Measurements from ENCODE around the gene ATP9A.

DNA sequence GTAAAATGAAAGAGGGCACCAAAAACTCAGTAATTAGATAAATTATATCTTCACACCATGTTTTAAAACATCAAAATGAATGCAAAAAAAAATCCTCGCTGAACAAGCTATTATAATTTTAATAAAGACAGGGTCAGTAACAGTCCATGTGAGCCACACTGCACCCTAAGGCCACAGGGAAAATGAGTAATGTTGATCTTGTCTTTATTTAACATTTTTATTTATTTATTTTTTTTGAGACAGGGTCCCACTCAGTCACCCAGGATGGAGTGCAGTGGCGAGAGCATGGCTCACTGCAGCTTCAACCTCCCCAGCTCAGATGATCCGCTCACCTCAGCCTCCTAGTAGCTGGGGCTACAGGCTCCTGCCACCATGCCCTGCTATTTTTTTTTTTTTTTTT lies 217.0 kb downstream of the ATP9A start:
- TF ChIP-seq, protein P1, sequence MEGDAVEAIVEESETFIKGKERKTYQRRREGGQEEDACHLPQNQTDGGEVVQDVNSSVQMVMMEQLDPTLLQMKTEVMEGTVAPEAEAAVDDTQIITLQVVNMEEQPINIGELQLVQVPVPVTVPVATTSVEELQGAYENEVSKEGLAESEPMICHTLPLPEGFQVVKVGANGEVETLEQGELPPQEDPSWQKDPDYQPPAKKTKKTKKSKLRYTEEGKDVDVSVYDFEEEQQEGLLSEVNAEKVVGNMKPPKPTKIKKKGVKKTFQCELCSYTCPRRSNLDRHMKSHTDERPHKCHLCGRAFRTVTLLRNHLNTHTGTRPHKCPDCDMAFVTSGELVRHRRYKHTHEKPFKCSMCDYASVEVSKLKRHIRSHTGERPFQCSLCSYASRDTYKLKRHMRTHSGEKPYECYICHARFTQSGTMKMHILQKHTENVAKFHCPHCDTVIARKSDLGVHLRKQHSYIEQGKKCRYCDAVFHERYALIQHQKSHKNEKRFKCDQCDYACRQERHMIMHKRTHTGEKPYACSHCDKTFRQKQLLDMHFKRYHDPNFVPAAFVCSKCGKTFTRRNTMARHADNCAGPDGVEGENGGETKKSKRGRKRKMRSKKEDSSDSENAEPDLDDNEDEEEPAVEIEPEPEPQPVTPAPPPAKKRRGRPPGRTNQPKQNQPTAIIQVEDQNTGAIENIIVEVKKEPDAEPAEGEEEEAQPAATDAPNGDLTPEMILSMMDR (IDR thresholded peaks at IDR 0.05), result no peak
- TF ChIP-seq POLR2A (IDR thresholded peaks at IDR 0.05), result no peak

Measured in right lobe of liver (tissue), 4 donors.